Natural killer cell treated with Interleukin-12 subunit alpha and Interleukin-12 subunit beta and Interleukin-15 and Interleukin-18, amount 100 ng/mL, for 72 hours (primary cell): Measurements from ENCODE around the gene PSORS1C2. TPM values are rescaled to one million over a fixed set of nuclear protein-coding genes. Genes with fewer than 3 reads are reported as not detected.
A peak's percentile ranks its signal among the peaks of the same experiment; 100 is the strongest.

Experiments used
- ATAC-seq, 2 donors: fragments of 150-1000 bp; cut with Tn5 transposase in 1 of 2; sonication (Bioruptor Pico), chemical (Tn5 transposase) in 1 of 2; 2 replicates each; pipeline ENCODE4 v1.10.0; 2021
- DNase-seq: peaks from one replicate; pipeline ENCODE4 v3.0.0; 2022; ENCODE audit warnings: low spot score
- H3K27ac Mint-ChIP-seq, 2 donors: 1 replicate in 1 of 2; 2 replicates in 1 of 2; pipeline ENCODE4 v1.8.0; 2022; ENCODE audit warnings: mixed read lengths in 2 of 2, mild to moderate bottlenecking in 1 of 2, moderate library complexity in 1 of 2
- H3K27me3 Mint-ChIP-seq, 2 donors: 1 replicate in 1 of 2; 2 replicates in 1 of 2; pipeline ENCODE4 v1.8.0; 2022; ENCODE audit warnings: mixed read lengths in 2 of 2
- H3K36me3 Mint-ChIP-seq: one replicate; pipeline ENCODE4 v1.8.0; 2022; ENCODE audit warnings: mixed read lengths
- H3K4me1 Mint-ChIP-seq, 2 donors: 1 replicate in 1 of 2; 2 replicates in 1 of 2; pipeline ENCODE4 v1.8.0; 2022; ENCODE audit warnings: low read depth in 2 of 2, mixed read lengths in 2 of 2, mild to moderate bottlenecking in 1 of 2
- H3K4me3 Mint-ChIP-seq: one replicate; pipeline ENCODE4 v1.8.0; 2022; ENCODE audit warnings: mixed read lengths
- H3K9me3 Mint-ChIP-seq: 2 replicates; pipeline ENCODE4 v1.8.0; 2022; ENCODE audit warnings: mixed read lengths
- total RNA-seq, 2 donors: library from RNA; stranded (reverse); gene quantifications; one replicate each; pipeline ENCODE4 v1.2.3, GENCODE V29; 2022

Gene PSORS1C2
- total RNA-seq, 2 donors from 2014 or later = not detected

DNA sequence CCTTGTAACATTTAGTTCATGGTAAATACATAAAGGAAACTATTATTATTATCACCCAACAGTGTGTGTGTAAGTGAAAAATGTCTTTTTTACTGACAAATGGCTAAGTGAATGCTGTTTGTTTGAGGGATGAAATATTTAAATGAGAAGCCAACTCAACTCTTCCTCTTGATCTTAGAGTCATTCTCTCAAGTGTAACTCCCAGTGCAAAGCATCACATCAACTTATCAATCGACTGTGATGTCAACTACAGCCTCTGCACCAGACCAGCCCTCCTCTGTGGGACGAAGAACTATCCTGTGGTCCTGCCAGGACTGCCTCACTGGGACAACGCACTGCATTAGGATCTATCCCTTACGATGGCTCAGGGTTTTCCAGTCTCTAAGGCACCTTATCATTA lies 31.8 kb downstream of the PSORS1C2 start:
- peaks cover 0 to 2% of the 10 kb centered on the region in 2 donors for H3K4me1 Mint-ChIP-seq
- ATAC-seq (no peak), DNase-seq (no peak)
- H3K27ac Mint-ChIP-seq = no peak overlapping the region
- H3K27me3 Mint-ChIP-seq = peaks cover 11 to 17% of the 10 kb centered on the region in 2 donors
- H3K4me3 Mint-ChIP-seq = no peak overlapping the region
- H3K36me3 Mint-ChIP-seq = no peaks in the 10 kb centered on the region
- no peaks in the 10 kb centered on the region for H3K9me3 Mint-ChIP-seq

GRCh38 chr6:31103136-31103535 lies 35.7 kb downstream of the PSORS1C2 start:
- Mint-ChIP-seq H3K27ac (no peak overlapping the region), H3K4me3 (no peak overlapping the region), H3K4me1 (no peaks in the 10 kb centered on the region), H3K27me3 (peaks cover 3 to 8% of the 10 kb centered on the region in 2 donors), H3K36me3 (no peaks in the 10 kb centered on the region), H3K9me3 (no peaks in the 10 kb centered on the region)
- ATAC-seq = no peak
- DNase-seq = no peak

- ATAC-seq (no peak), DNase-seq (no peak)
- Mint-ChIP-seq H3K27ac (no peak overlapping the region), H3K4me3 (no peak overlapping the region), H3K9me3 (no peaks in the 10 kb centered on the region), H3K36me3 (no peaks in the 10 kb centered on the region), H3K4me1 (peaks cover 14 to 15% of the 10 kb centered on the region in 2 donors), H3K27me3 (peaks cover 0 to 8% of the 10 kb centered on the region in 2 donors)
These were observed 40.4 kb downstream of the PSORS1C2 start for GRCh38 chr6:31098449-31098938.

GRCh38 chr6:31096656-31097055 lies 42.2 kb downstream of the PSORS1C2 start:
- Mint-ChIP-seq H3K27me3 (peaks cover 0 to 8% of the 10 kb centered on the region in 2 donors), H3K36me3 (no peaks in the 10 kb centered on the region), H3K27ac (no peak overlapping the region), H3K4me3 (no peak overlapping the region), H3K4me1 (peaks cover 14 to 15% of the 10 kb centered on the region in 2 donors), H3K9me3 (no peaks in the 10 kb centered on the region)
- DNase-seq (no peak), ATAC-seq (no peak)

DNA sequence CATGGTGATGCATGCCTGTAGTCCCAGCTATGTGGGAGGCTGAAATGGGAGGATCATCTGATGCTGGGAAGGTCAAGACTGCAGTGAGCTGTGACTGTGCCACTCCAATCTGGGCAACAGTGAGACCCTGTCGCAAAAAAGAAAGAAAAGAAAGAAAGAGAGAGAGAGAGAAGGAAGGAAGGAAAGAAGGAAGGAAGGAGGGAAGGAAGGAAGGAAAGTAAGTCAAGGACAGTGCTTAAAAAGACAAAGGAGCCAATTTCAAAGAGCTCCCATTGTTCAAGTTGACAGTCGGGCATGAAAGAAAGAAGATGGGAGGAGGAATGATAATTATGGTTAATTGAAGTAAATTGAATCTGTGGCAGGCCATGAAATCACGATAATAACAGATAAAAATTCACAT lies 42.7 kb downstream of the PSORS1C2 start:
- Mint-ChIP-seq H3K4me3 (no peak overlapping the region), H3K36me3 (no peaks in the 10 kb centered on the region), H3K27ac (no peak overlapping the region), H3K27me3 (peaks cover 0 to 8% of the 10 kb centered on the region in 2 donors), H3K9me3 (no peaks in the 10 kb centered on the region), H3K4me1 (peaks cover 14 to 15% of the 10 kb centered on the region in 2 donors)
- no peak for ATAC-seq
- no peak for DNase-seq

DNA sequence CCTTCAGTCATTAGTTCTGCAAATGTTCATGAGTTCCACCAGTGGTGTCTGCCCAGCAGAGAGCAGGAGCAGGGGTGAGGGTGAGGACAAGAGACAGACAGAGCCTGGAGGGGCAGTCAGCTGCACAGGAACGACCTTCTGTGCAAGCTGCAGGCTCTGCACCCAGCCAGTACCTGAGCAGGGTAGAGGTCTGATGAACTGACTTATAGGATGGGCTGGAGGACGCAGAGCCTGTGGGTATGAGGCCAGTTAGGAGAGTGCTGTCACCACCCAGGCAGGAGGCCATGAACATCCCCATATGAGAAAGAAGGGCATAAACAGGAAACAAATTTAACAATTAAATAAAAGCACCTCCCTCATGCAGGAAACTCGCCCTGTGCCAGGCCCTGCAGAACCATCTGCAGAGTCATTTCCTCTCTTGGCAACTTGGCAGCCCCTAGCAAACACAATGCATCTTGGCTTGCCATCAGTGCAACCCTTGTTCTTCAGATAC lies 44.4 kb downstream of the PSORS1C2 start:
- peak overlapping the region; percentile 25 to 82 for H3K27ac Mint-ChIP-seq
- H3K4me3 Mint-ChIP-seq = peak overlapping the region; percentile 42
- no peaks in the 10 kb centered on the region for H3K36me3 Mint-ChIP-seq
- DNase-seq = no peak
- ATAC-seq = peak in 1 of 2 donors; percentile 69
- H3K4me1 Mint-ChIP-seq = peaks cover 14 to 15% of the 10 kb centered on the region in 2 donors
- H3K9me3 Mint-ChIP-seq = no peaks in the 10 kb centered on the region
- H3K27me3 Mint-ChIP-seq = no peaks in the 10 kb centered on the region

- Mint-ChIP-seq H3K27ac (no peak overlapping the region), H3K27me3 (no peaks in the 10 kb centered on the region), H3K4me1 (peaks cover 14 to 15% of the 10 kb centered on the region in 2 donors), H3K4me3 (no peak overlapping the region), H3K36me3 (no peaks in the 10 kb centered on the region), H3K9me3 (no peaks in the 10 kb centered on the region)
- no peak for ATAC-seq
- DNase-seq = no peak
These were observed 45.9 kb downstream of the PSORS1C2 start for GRCh38 chr6:31092769-31093505.

GRCh38 chr6:31092238-31092637 lies 46.6 kb downstream of the PSORS1C2 start:
- ATAC-seq = no peak
- no peak overlapping the region for H3K4me3 Mint-ChIP-seq
- no peak overlapping the region for H3K27ac Mint-ChIP-seq

DNA sequence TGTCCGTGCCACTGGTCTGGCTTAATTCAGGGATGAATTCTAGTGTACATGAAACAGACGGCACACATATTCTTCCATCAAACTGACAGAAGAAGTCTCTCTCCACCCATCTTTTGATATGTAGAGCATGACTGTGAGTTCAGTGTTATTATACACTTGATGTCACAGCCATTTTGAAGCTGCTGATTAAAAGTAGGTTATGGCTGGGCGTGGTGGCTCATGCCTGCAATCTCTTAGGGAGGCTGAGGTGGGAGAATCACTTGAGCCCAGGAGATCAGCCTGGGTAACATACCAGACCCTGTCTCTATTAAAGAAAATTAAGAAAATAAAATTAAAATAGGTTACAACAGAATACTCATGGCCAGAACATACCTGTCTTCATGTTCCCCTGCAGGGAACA lies 47.2 kb downstream of the PSORS1C2 start:
- Mint-ChIP-seq H3K4me1 (peaks cover 21% of the 10 kb centered on the region in 2 donors), H3K9me3 (no peaks in the 10 kb centered on the region), H3K27ac (no peak overlapping the region), H3K27me3 (peaks cover 0 to 7% of the 10 kb centered on the region in 2 donors), H3K36me3 (no peaks in the 10 kb centered on the region), H3K4me3 (no peak overlapping the region)
- ATAC-seq (no peak), DNase-seq (no peak)

More at GRCh38 chr6:31092238-31092637, 46.6 kb downstream of the PSORS1C2 start:
- Mint-ChIP-seq H3K27me3 (peaks cover 0 to 4% of the 10 kb centered on the region in 2 donors), H3K9me3 (no peaks in the 10 kb centered on the region), H3K36me3 (no peaks in the 10 kb centered on the region), H3K4me1 (peaks cover 18 to 20% of the 10 kb centered on the region in 2 donors)
- no peak for DNase-seq

DNA sequence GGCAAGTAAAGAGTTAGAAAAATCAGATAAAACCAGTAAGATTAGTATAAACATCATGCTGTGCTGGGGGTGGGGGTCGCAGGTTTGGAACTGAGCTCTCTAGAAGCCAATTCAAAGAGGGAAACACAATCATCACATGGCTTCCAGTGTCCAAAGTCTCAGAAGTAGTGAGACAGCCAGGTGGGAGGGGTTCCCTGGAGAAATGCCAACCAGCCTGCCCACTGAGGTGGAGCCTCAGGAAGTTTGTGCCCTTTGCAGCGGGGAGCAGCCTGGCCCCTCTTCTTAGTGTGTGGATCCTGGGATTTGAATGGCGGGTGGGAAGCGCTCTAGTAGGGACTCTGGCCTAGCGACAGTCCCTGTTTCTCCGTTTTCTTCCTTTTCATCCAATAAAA lies 47.9 kb downstream of the PSORS1C2 start:
- DNase-seq = no peak
- H3K9me3 Mint-ChIP-seq = no peaks in the 10 kb centered on the region
- H3K4me1 Mint-ChIP-seq = peaks cover 21% of the 10 kb centered on the region in 2 donors
- no peaks in the 10 kb centered on the region for H3K36me3 Mint-ChIP-seq
- ATAC-seq = no peak
- H3K27ac Mint-ChIP-seq = no peak overlapping the region
- H3K4me3 Mint-ChIP-seq = no peak overlapping the region
- peaks cover 0 to 7% of the 10 kb centered on the region in 2 donors for H3K27me3 Mint-ChIP-seq

GRCh38 chr6:31090275-31090972 lies 48.4 kb downstream of the PSORS1C2 start:
- no peak overlapping the region for H3K4me3 Mint-ChIP-seq
- no peaks in the 10 kb centered on the region for H3K9me3 Mint-ChIP-seq
- H3K4me1 Mint-ChIP-seq = peaks cover 21% of the 10 kb centered on the region in 2 donors
- peaks cover 0 to 10% of the 10 kb centered on the region in 2 donors for H3K27me3 Mint-ChIP-seq
- no peak overlapping the region for H3K27ac Mint-ChIP-seq
- H3K36me3 Mint-ChIP-seq = no peaks in the 10 kb centered on the region
- DNase-seq (no peak), ATAC-seq (no peak)
